HFFc6 (cell line): ENCODE data around the gene DNLZ. TPM values are rescaled to one million over a fixed set of nuclear protein-coding genes. Genes with fewer than 3 reads are reported as not detected.

Experiments
- DNase-seq: peaks from one replicate; pipeline ENCODE4 v3.0.0-alpha.2; 2018
- H3K27ac Mint-ChIP-seq: 2 replicates; pipeline ENCODE4 v1.8.0; 2020; ENCODE audit warnings: mild to moderate bottlenecking, mixed read lengths
- H3K27me3 Mint-ChIP-seq: 2 replicates; pipeline ENCODE4 v1.8.0; 2021; ENCODE audit warnings: mild to moderate bottlenecking, moderate library complexity, mixed read lengths; ENCODE audit not compliant: insufficient read depth
- H3K36me3 Mint-ChIP-seq: 2 replicates; pipeline ENCODE4 v1.8.0; 2021; ENCODE audit warnings: low read depth, mixed read lengths
- H3K4me1 Mint-ChIP-seq: 2 replicates; pipeline ENCODE4 v1.8.0; 2020; ENCODE audit warnings: low read depth, mixed read lengths
- H3K4me3 Mint-ChIP-seq: 2 replicates; pipeline ENCODE4 v1.8.0; 2020; ENCODE audit warnings: mild to moderate bottlenecking, moderate library complexity, mixed read lengths
- H3K9me3 Mint-ChIP-seq: 2 replicates; pipeline ENCODE4 v1.8.0; 2020; ENCODE audit warnings: mild to moderate bottlenecking, mixed read lengths
- total RNA-seq, 6 experiments: library from RNA; stranded (reverse); fragmentation: NEBNext Ultra II Directional; extraction: Animal tissue kit (Norgen Biotek cat#: 25700); gene quantifications; 2 replicates in 1 of 6; 3 replicates in 5 of 6; pipeline ENCODE4 v1.2.3, GENCODE V29; 2021
- TF ChIP-seq, protein P1 (sequence below): fragments of 200-600 bp; sonication (generic); IDR thresholded peaks from 2 replicates; pipeline ENCODE4 v1.5.0; 2021; ENCODE audit warnings: antibody characterized with exemption, mild to moderate bottlenecking

The DNLZ gene
- total RNA-seq, 6 experiments from 2014 or later = 28.5 to 33.3 (median 30.4) TPM

- H3K4me3 Mint-ChIP-seq = no peak overlapping the region
- H3K27ac Mint-ChIP-seq = no peak overlapping the region
- 0 out of 2 replicates have a peak, but pooled peaks cover 2% of the 10 kb centered on the region for H3K27me3 Mint-ChIP-seq
- peaks cover 16% of the 10 kb centered on the region for H3K36me3 Mint-ChIP-seq
- peaks cover 14% of the 10 kb centered on the region for H3K4me1 Mint-ChIP-seq
- no peaks in the 10 kb centered on the region for H3K9me3 Mint-ChIP-seq
- no peak for DNase-seq
- TF ChIP-seq, protein P1, sequence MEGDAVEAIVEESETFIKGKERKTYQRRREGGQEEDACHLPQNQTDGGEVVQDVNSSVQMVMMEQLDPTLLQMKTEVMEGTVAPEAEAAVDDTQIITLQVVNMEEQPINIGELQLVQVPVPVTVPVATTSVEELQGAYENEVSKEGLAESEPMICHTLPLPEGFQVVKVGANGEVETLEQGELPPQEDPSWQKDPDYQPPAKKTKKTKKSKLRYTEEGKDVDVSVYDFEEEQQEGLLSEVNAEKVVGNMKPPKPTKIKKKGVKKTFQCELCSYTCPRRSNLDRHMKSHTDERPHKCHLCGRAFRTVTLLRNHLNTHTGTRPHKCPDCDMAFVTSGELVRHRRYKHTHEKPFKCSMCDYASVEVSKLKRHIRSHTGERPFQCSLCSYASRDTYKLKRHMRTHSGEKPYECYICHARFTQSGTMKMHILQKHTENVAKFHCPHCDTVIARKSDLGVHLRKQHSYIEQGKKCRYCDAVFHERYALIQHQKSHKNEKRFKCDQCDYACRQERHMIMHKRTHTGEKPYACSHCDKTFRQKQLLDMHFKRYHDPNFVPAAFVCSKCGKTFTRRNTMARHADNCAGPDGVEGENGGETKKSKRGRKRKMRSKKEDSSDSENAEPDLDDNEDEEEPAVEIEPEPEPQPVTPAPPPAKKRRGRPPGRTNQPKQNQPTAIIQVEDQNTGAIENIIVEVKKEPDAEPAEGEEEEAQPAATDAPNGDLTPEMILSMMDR = no peak
Measured at GRCh38 chr9:136395020-136395340, 31.4 kb upstream of the DNLZ start.

DNA sequence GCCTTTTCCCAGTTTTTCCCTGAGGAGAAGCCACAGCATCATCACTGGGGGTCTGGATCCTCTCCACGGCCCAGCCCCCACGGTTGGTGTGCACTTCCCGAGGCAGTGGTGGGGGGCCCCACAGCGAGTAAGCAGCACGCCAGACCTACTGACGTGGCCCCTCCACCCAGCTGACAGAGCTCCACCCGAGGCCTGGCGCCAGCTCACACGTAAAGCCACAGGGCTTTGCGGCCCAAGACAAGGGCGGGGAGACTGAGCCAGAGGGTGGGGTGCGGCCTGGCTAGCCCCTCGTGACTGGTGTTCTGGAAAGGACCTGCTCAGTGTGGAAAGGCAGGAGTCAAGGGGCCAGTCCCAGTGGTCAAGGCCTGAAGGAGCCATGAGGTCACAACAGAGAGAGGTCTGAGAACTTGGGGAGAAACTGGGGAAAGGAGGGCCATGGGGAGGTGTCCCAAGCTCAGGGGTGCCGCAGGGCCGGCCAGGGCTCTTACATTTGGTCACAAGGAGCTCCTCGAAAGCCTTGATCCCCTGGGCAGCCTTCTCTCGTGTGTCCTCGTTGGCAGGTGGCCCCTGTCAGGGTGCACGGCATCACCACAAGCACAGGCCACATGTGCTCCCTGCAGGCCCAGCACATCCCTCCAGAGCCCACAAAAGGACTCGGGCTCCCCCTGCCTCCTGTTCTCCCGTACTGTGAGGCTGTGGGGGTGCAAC is 30.9 kb upstream of the DNLZ start:
- no peak overlapping the region for H3K4me3 Mint-ChIP-seq
- no peak overlapping the region for H3K27ac Mint-ChIP-seq
- H3K4me1 Mint-ChIP-seq = peaks cover 14% of the 10 kb centered on the region
- no peak for DNase-seq
- peaks cover 20% of the 10 kb centered on the region for H3K36me3 Mint-ChIP-seq
- 0 out of 2 replicates have a peak, but pooled peaks cover 2% of the 10 kb centered on the region for H3K27me3 Mint-ChIP-seq
- TF ChIP-seq, protein P1 = no peak
- no peaks in the 10 kb centered on the region for H3K9me3 Mint-ChIP-seq

DNA sequence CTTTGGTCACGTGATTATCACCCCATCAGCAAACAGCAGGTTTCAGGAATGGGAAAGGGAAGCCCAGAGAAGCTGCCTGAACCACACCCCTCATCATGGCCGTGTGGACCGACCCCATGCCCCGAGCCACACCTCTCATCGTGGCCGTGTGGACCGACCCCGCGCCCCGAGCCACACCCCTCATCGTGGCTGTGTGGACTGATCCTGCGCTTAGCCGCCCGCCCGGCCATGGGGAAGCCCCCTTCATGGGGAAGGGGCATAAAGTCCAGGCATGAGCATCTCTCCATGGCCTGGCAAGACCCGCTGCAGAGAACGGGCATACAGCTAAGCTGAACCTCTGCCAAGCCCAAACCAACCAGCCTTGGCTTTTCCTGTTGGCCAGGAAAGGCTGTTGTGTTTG is 30.0 kb upstream of the DNLZ start:
- no peak overlapping the region for H3K27ac Mint-ChIP-seq

GRCh38 chr9:136392538-136393449 is 29.2 kb upstream of the DNLZ start:
- DNase-seq = no peak
- no peaks in the 10 kb centered on the region for H3K4me1 Mint-ChIP-seq
- H3K4me3 Mint-ChIP-seq = no peak overlapping the region
- 0 out of 2 replicates have a peak, but pooled peaks cover 2% of the 10 kb centered on the region for H3K27me3 Mint-ChIP-seq
- no peak overlapping the region for H3K27ac Mint-ChIP-seq
- peaks cover 20% of the 10 kb centered on the region for H3K36me3 Mint-ChIP-seq
- TF ChIP-seq, protein P1 = no peak
- H3K9me3 Mint-ChIP-seq = no peaks in the 10 kb centered on the region

More for the DNA sequence above, 30.0 kb upstream of the DNLZ start:
- H3K36me3 Mint-ChIP-seq = peaks cover 20% of the 10 kb centered on the region
- peaks cover 5% of the 10 kb centered on the region for H3K4me1 Mint-ChIP-seq
- no peaks in the 10 kb centered on the region for H3K9me3 Mint-ChIP-seq
- no peak for DNase-seq
- 0 out of 2 replicates have a peak, but pooled peaks cover 2% of the 10 kb centered on the region for H3K27me3 Mint-ChIP-seq
- TF ChIP-seq, protein P1 = no peak
- H3K4me3 Mint-ChIP-seq = no peak overlapping the region

GRCh38 chr9:136391737-136392537 is 28.4 kb upstream of the DNLZ start:
- Mint-ChIP-seq H3K27ac (no peak overlapping the region), H3K9me3 (no peaks in the 10 kb centered on the region), H3K4me3 (no peak overlapping the region), H3K27me3 (peaks cover 2% of the 10 kb centered on the region; the same call in 1 of the 2 replicates), H3K4me1 (no peaks in the 10 kb centered on the region), H3K36me3 (peaks cover 26% of the 10 kb centered on the region)
- TF ChIP-seq, protein P1 = no peak
- no peak for DNase-seq
